ENCODE measurements around the gene GGCT.

Gene GGCT

GRCh38 chr7:30452280-30452930, 52.2 kb downstream of the GGCT start:
- H3K27ac ChIP-seq (ENCODE audit: low read length) = no peak overlapping the region
- no peak overlapping the region for H3K9ac ChIP-seq (ENCODE audit: low read length)
- H3K36me3 ChIP-seq (ENCODE audit: control insufficient read depth, low read depth, low read length) = no peaks in the 10 kb centered on the region
- H3K27me3 ChIP-seq (ENCODE audit: control insufficient read depth, insufficient read depth, low read length) = no peaks in the 10 kb centered on the region
- no peak overlapping the region for H3K4me3 ChIP-seq (ENCODE audit: low read length)
- peaks cover 5% of the 10 kb centered on the region for H3K4me1 ChIP-seq (ENCODE audit: control insufficient read depth, low read depth, low read length)
- H3K9me3 ChIP-seq (ENCODE audit: control insufficient read depth, low read depth, low read length) = no peaks in the 10 kb centered on the region

- peaks cover 5% of the 10 kb centered on the region for H3K4me1 ChIP-seq (ENCODE audit: control insufficient read depth, low read depth, low read length)
- no peak overlapping the region for H3K9ac ChIP-seq (ENCODE audit: low read length)
- no peaks in the 10 kb centered on the region for H3K36me3 ChIP-seq (ENCODE audit: control insufficient read depth, low read depth, low read length)
- H3K9me3 ChIP-seq (ENCODE audit: control insufficient read depth, low read depth, low read length) = no peaks in the 10 kb centered on the region
- no peak overlapping the region for H3K4me3 ChIP-seq (ENCODE audit: low read length)
- no peaks in the 10 kb centered on the region for H3K27me3 ChIP-seq (ENCODE audit: control insufficient read depth, insufficient read depth, low read length)
- no peak overlapping the region for H3K27ac ChIP-seq (ENCODE audit: low read length)
Measured at GRCh38 chr7:30451539-30452279, 52.9 kb downstream of the GGCT start.

GRCh38 chr7:30450983-30451497, 53.6 kb downstream of the GGCT start:
- H3K4me1 ChIP-seq (ENCODE audit: control insufficient read depth, low read depth, low read length) = peaks cover 5% of the 10 kb centered on the region
- no peak overlapping the region for H3K27ac ChIP-seq (ENCODE audit: low read length)
- H3K9me3 ChIP-seq (ENCODE audit: control insufficient read depth, low read depth, low read length) = no peaks in the 10 kb centered on the region
- H3K27me3 ChIP-seq (ENCODE audit: control insufficient read depth, insufficient read depth, low read length) = no peaks in the 10 kb centered on the region
- H3K9ac ChIP-seq (ENCODE audit: low read length) = no peak overlapping the region
- H3K36me3 ChIP-seq (ENCODE audit: control insufficient read depth, low read depth, low read length) = no peaks in the 10 kb centered on the region
- H3K4me3 ChIP-seq (ENCODE audit: low read length) = no peak overlapping the region

GRCh38 chr7:30450240-30450982, 54.2 kb downstream of the GGCT start:
- H3K27ac ChIP-seq (ENCODE audit: low read length) = no peak overlapping the region
- no peak overlapping the region for H3K4me3 ChIP-seq (ENCODE audit: low read length)
- no peaks in the 10 kb centered on the region for H3K9me3 ChIP-seq (ENCODE audit: control insufficient read depth, low read depth, low read length)
- no peaks in the 10 kb centered on the region for H3K27me3 ChIP-seq (ENCODE audit: control insufficient read depth, insufficient read depth, low read length)
- no peaks in the 10 kb centered on the region for H3K36me3 ChIP-seq (ENCODE audit: control insufficient read depth, low read depth, low read length)
- H3K4me1 ChIP-seq (ENCODE audit: control insufficient read depth, low read depth, low read length) = peaks cover 5% of the 10 kb centered on the region
- no peak overlapping the region for H3K9ac ChIP-seq (ENCODE audit: low read length)

- Histone ChIP-seq H3K27ac (ENCODE audit: low read length) (no peak overlapping the region), H3K9me3 (ENCODE audit: control insufficient read depth, low read depth, low read length) (no peaks in the 10 kb centered on the region), H3K9ac (ENCODE audit: low read length) (no peak overlapping the region), H3K4me1 (ENCODE audit: control insufficient read depth, low read depth, low read length) (peaks cover 5% of the 10 kb centered on the region), H3K4me3 (ENCODE audit: low read length) (no peak overlapping the region), H3K27me3 (ENCODE audit: control insufficient read depth, insufficient read depth, low read length) (no peaks in the 10 kb centered on the region), H3K36me3 (ENCODE audit: control insufficient read depth, low read depth, low read length) (no peaks in the 10 kb centered on the region)
Measured at GRCh38 chr7:30448461-30449189, 56.0 kb downstream of the GGCT start.

- Histone ChIP-seq H3K27ac (ENCODE audit: low read length) (no peak overlapping the region), H3K9me3 (ENCODE audit: control insufficient read depth, low read depth, low read length) (no peaks in the 10 kb centered on the region), H3K27me3 (ENCODE audit: control insufficient read depth, insufficient read depth, low read length) (no peaks in the 10 kb centered on the region), H3K9ac (ENCODE audit: low read length) (no peak overlapping the region), H3K36me3 (ENCODE audit: control insufficient read depth, low read depth, low read length) (no peaks in the 10 kb centered on the region), H3K4me3 (ENCODE audit: low read length) (no peak overlapping the region), H3K4me1 (ENCODE audit: control insufficient read depth, low read depth, low read length) (peaks cover 5% of the 10 kb centered on the region)
Measured at GRCh38 chr7:30447466-30447865, 57.2 kb downstream of the GGCT start.

All from iPS-18a (cell line).